GM18909 (cell line): Measurements from ENCODE around the gene A2ML1.
"Not testable (repeated sequence)": the region's sequence is repeated elsewhere in the genome, so short reads cannot be mapped to it uniquely, and the experiment has no call there.

Source experiments
- ATAC-seq: cut with Tn5 transposase; IDR thresholded peaks from one replicate; pipeline ENCODE4 v1.9.1; 2021; ENCODE audit warnings: mild to moderate bottlenecking; ENCODE audit not compliant: unreplicated experiment, poor library complexity

A2ML1 gene

GRCh38 chr12:8816448-8817050, 5.9 kb upstream of the A2ML1 start:
- ATAC-seq = no peak

DNA sequence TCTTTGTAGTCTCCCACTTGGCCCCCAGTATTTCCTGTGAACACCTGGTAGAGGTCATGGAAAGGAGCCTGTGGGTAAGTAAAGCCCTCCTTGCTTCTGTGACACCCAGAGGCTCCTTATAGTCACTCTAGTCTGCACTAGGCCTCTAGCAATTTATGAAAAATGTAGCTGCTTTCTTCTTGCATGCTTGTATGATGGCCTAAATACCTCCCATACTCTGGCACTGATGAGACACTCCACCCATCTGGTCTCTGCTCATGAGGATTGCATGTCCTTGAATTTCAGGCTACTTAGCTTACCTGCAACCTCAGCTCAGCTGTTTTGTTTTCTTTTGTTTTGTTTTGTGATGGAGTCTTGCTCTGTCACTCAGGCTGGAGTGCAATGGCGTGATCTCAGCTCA, 4.6 kb upstream of the A2ML1 start:
- no peak for ATAC-seq

DNA sequence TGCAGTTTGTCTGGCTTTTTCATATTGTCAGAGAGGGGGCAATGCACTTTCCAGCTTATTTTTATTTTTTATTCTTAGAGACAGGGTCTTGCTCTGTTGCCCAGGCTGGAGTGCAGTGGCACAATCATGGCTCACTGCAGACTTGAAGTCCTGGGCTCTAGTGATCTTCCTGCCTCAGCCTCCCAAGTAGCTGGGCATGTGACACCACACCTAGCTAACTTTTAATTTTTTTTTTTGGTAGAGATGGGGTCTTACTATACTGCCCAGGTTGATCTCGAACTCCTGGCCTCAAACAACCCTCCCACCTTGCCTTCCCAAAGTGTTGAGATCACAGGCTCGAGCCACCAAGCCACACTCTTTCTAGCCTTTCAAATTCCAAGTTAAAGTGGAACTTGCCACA, 3.9 kb upstream of the A2ML1 start:
- no peak for ATAC-seq

- no peak for ATAC-seq
Measured at GRCh38 chr12:8819666-8819980, 2.8 kb upstream of the A2ML1 start.

- not testable (repeated sequence) for ATAC-seq
Measured at GRCh38 chr12:8820676-8821407, 1.6 kb upstream of the A2ML1 start.

GRCh38 chr12:8821591-8821990, 830 bp upstream of the A2ML1 start:
- no peak for ATAC-seq

DNA sequence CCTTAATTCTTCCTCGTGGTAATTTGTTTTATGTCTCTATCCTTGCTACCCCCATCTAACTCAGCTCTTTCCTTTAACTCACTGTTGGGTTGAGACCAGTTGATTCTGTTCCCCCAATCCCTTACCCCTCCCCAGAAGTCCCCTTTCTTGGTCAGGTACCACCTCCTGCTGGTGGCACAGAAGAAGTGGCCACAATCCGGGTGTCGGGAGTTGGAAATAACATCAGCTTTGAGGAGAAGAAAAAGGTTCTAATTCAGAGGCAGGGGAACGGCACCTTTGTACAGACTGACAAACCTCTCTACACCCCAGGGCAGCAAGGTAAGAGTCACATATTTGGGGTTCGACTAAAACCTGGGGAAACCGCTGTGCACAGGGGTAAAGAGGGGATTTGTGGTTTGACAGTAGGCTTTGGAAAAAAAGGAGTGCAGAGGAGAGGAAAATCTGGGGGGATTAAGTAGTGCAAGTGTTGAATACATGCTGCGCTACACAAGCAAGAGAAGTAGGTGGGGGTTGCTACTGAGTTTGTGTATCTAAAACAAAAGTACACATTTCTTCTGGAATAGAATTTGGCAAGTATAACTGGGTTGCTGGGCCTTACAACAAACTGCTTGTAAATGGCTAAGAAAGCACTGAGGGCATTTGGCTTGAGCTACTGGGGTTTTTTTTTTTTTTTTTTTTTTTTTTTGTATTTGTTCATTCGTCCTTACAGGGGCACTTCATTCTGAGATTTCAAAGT, 1.3 kb downstream of the A2ML1 start:
- ATAC-seq = no peak

GRCh38 chr12:8827551-8828256, 5.3 kb downstream of the A2ML1 start:
- no peak for ATAC-seq

DNA sequence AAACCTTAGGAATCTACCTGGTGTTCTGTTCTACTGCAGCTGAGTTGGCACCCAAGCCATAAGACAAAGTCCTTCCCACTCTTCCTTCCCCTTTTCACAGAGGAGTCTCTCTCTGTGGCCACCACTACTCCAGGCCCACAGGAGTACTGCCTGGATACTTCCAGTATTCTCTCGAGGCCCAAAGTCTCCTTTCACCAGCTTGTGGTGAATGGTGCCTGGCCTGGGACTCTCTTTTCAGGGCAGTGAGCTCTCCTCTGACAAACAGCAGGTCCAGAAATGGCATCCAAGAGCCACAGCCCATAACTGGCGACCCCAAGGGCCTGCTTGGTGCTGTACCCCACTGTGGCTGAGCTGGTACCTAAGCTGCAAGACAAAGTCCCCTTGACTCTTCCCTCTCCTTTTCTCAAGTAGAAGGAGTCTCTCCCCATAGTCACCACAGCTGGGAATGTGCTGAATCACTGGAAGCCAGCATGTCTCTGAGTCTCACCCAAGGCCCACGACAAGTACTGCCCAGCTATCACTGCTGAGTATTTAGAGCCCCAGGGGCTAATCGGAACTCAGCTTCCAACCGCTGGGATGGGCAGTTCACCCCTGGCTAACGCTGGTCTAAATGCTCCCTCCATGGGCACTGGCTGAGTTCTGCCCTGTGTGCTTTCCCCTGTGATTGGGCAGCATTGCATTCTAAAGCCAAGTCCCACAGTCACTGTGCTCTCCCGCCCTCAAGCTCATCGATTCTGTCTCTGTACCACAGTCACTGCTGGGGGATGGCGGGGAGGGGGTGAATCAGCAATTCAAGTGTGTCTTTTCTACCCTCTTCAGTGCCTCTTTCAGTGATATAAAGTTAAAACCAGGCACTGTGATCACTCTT, 6.1 kb downstream of the A2ML1 start:
- no peak for ATAC-seq

DNA sequence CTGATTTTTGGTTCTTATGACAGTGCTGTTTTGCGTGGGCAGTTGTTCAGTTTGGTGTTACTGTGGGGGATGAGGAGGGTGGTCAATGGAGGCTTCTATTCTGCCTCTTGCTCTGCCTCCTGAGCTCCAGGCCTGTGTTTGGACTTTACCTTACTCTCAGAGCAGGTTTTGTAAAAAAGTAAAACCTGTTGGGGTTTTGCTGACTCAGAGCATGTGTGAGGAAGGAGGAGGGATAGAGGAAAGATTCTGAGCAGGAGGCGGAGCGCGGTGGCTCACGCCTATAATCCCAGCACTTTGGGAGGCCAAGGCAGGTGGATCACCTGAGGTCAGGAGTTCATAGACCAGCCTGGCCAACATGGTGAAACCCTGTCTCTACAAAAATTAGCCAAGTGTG, 6.7 kb downstream of the A2ML1 start:
- ATAC-seq = no peak

DNA sequence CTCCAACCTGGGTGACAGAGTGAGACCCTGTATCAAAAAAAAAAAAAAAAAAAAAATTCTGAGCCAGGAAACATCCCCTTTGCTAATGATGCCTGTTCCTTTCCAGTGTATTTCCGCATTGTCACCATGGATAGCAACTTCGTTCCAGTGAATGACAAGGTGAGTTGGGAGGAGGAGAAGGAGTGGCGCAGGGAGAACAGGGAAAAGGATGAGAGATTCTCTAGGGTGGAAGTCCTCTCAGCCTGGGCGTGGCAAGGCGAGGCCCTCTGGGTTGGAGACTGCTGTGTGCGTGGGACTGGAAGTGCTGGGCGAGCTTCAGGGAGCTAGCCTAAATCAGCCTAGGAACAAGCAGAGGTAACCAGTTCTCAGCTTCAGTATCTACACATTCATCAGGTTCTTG, 7.2 kb downstream of the A2ML1 start:
- ATAC-seq = no peak

DNA sequence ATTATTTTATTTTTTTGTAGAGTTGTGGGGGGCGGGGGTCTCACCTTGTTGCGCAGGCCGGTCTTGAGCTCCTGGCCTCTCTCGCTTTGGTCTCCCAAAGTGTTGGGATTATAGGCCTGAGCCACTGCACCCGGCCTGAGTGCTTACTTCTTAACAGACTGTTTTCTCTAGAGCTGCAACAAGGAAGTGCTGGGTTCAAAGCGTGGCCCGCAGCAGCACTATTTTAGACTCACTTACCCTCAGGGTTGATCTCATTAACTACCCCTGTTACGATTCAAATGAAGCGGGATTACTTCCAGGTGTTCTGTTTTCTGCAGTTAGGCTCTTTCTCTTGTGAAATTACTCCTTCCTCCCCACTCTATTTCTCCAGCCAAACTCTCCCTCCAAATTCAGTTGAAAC, 8.7 kb downstream of the A2ML1 start:
- ATAC-seq = no peak

DNA sequence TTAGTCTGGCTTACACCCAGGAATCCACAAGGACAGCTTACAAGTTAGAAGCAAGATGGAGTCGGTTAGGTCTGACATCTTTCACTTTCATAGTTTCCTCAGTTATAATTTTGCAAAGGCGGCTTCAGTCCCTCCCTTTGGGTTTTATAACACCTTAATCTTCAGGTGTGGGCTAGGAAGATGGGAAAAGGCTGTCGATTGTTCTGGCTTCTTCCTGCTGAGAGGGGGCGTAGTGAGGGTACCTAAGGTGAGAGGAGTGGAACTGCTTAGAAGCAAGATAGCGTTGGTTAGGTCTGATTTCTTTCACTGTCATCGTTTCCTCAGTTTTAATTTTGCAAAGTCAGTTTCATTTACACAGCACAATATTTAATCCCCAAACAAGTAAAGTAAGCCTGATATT, 10.1 kb downstream of the A2ML1 start:
- no peak for ATAC-seq

- no peak for ATAC-seq
Measured at GRCh38 chr12:8834230-8834629, 11.8 kb downstream of the A2ML1 start.

GRCh38 chr12:8837291-8837690, 14.9 kb downstream of the A2ML1 start:
- no peak for ATAC-seq

GRCh38 chr12:8840321-8840720, 17.9 kb downstream of the A2ML1 start:
- ATAC-seq = no peak

DNA sequence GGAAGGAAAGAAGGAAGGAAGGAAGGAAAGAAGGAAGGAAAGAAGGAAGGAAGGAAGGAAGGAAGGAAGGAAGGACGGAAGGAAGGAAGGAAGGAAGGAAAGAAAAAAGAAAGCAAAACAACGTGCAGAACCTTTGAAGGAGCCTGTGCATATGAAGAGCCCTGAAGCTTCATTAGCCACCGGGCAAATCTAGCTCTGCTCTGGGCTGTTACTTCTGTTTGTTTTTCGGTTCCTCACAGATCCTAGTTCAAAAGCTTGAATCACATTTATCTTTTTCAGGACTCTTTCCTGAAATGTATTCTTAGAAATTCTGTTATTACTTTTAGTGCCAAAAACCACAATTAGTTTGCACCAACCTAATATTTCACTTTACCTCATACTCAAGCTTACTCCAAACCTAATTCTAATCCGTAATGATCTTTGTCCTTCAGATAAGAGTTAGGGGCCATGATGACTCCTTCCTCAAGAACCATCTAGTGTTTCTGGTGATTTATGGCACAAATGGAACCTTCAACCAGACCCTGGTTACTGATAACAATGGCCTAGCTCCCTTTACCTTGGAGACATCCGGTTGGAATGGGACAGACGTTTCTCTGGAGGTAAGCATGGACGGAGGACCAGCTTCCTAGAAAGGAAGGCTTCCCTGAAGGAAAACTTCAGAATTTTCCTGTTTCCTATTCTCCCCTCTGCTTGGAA, 18.7 kb downstream of the A2ML1 start:
- no peak for ATAC-seq

DNA sequence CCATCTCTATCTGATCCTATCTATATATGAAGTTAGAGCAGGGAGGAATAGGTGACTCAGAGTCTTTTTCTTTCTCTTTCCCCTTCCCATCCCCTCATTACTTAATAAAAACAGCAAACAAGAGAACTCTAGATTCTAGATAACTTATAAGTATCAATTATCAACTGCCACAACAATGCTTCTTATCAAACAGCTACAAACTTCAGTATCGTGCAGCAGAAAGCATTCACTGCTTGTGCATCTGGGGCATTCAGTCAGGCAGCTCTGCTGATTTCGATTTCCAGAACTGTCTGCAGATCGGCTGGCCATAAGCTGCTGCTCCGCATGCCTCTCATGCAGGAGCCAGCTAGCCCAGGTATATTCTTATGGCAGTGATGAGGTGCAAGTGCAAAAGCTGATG, 19.4 kb downstream of the A2ML1 start:
- no peak for ATAC-seq

DNA sequence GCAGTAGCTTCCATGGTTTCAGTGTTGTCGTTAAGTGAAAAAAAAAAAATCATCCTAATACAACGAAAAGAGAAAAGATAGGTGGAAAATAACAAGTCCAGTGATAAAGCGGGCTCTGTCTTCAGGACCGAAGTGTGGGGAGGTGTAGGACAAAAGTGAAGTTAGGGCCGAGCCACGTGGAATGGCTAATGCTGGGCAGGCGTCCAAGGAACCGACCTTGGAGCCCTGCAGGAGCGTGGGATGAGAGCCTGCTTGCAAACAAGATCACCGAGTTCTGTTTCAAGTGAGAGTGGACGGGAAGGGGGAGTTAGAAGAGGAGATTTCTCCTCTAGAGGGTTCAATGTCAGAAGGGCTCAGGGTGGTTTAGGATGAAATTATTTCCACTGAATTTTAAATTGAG, 22.2 kb downstream of the A2ML1 start:
- no peak for ATAC-seq

- no peak for ATAC-seq
Measured at GRCh38 chr12:8846305-8846704, 23.9 kb downstream of the A2ML1 start.
